Measurements from ENCODE around the gene IL18R1. TPM values are rescaled to one million over a fixed set of nuclear protein-coding genes. Genes with fewer than 3 reads are reported as not detected.

The IL18R1 gene
- total and polyA plus RNA-seq, 2 donors (not counting 3 experiments of a cell fraction or from before 2014, with no cell fraction given): 2.9 to 3.6 TPM

- Histone ChIP-seq H3K4me3 (replicated peaks in 1 of 3; ENCODE audit: insufficient read depth in 1 of 3, low read depth in 1 of 3, low read length in 3 of 3) (no peak overlapping the region), H3K27me3 (ENCODE audit: control insufficient read depth in 2 of 2, insufficient read depth in 2 of 2, low read length in 2 of 2) (no peaks in the 10 kb centered on the region), H3K9ac (replicated peaks; ENCODE audit: extremely low read depth, insufficient read depth, low read length) (no peak overlapping the region), H3K9me1 (replicated peaks; ENCODE audit: control insufficient read depth, extremely low read depth, insufficient read depth, low read length) (no peaks in the 10 kb centered on the region), H3K27ac (ENCODE audit: insufficient read depth, low read depth, low read length) (no peak overlapping the region), H3K9me3 (replicated peaks; ENCODE audit: control insufficient read depth, insufficient read depth, low read length) (no peaks in the 10 kb centered on the region), H3K4me1 (ENCODE audit: control insufficient read depth, extremely low read depth, insufficient read depth, low read length) (peaks cover 3% of the 10 kb centered on the region), H4K20me1 (replicated peaks; ENCODE audit: control insufficient read depth, extremely low read depth, insufficient read depth, low read length) (no peaks in the 10 kb centered on the region), H3K4me2 (ENCODE audit: insufficient read depth, low read length) (no peak overlapping the region), H3K36me3 (ENCODE audit: control insufficient read depth in 2 of 2, extremely low read depth in 1 of 2, insufficient read depth in 2 of 2, low read length in 2 of 2) (no peaks in the 10 kb centered on the region), H3K79me2 (ENCODE audit: control insufficient read depth, insufficient read depth, low read length) (no peaks in the 10 kb centered on the region), H2AFZ (ENCODE audit: low read depth, low read length) (no peak overlapping the region)
- DNase-seq (ENCODE audit: low read depth, low spot score): no peak
- ChIA-PET CTCF (interaction anchor here (0.6 to 4.0 kb wide), 11 partner anchors 10 to 337 kb away, joined by 3 to 28 read pairs (median 5); no protein-coding TSS in a partner anchor), POLR2A (no interaction called here)
- intact Hi-C loops (cut with micrococcal nuclease): no loop called here
- TF ChIP-seq POLR2AphosphoS5 (IDR thresholded peaks at IDR 0.05; ENCODE audit: insufficient read depth, low read depth, low read length) (no peak), JUN (IDR thresholded peaks at IDR 0.05; ENCODE audit: borderline replicate concordance, insufficient read depth, insufficient read length, low read depth) (no peak), POLR2A (IDR thresholded peaks at IDR 0.05; ENCODE audit: low read depth, low read length) (no peak), MYC (IDR thresholded peaks at IDR 0.05; ENCODE audit: low read depth, low read length) (no peak), EZH2 (IDR thresholded peaks at IDR 0.05; ENCODE audit: borderline replicate concordance, low read depth, low read length, severe bottlenecking) (no peak), CTCF (IDR thresholded peaks at IDR 0.05; ENCODE audit: extremely low read depth in 1 of 2, insufficient read depth in 1 of 2, low read depth in 1 of 2, low read length in 2 of 2) (no peak), MAX (IDR thresholded peaks at IDR 0.05; ENCODE audit: insufficient read depth, insufficient read length) (no peak), FOS (IDR thresholded peaks at IDR 0.05; ENCODE audit: borderline replicate concordance, insufficient read depth, low read length) (no peak), GATA2 (IDR thresholded peaks at IDR 0.05; ENCODE audit: insufficient read depth, insufficient read length, low read depth, low read length) (no peak)
- dilution Hi-C loops (cut with MboI; ENCODE audit: extremely low pct_ligation_motif_present, low sequenced_read_pairs): no loop called here
- no peak for FAIRE-seq
- no TSS peak for BruUV-seq (replicated peaks)
Observed at GRCh38 chr2:102357937-102358336, 2.3 kb downstream of the IL18R1 start.

Data from endothelial cell of umbilical vein (primary cell).